Progenitor cell of endocrine pancreas (in vitro differentiated cells): Measurements from ENCODE around the gene CERS2. TPM values are rescaled to one million over a fixed set of nuclear protein-coding genes. Genes with fewer than 3 reads are reported as not detected.

Source experiments
- DNase-seq: peaks from one replicate; pipeline ENCODE4 v3.0.0; 2021; ENCODE audit warnings: low spot score; ENCODE audit not compliant: unreplicated experiment
- H3K27ac Mint-ChIP-seq: 2 replicates; pipeline ENCODE4 v1.8.0; 2021; ENCODE audit warnings: mild to moderate bottlenecking, moderate library complexity, mixed read lengths
- H3K27me3 Mint-ChIP-seq: 2 replicates; pipeline ENCODE4 v1.8.0; 2021; ENCODE audit warnings: mixed read lengths
- H3K36me3 Mint-ChIP-seq: 2 replicates; pipeline ENCODE4 v1.8.0; 2022; ENCODE audit warnings: mixed read lengths; ENCODE audit not compliant: insufficient read depth
- H3K4me1 Mint-ChIP-seq: 2 replicates; pipeline ENCODE4 v1.8.0; 2021; ENCODE audit warnings: low read depth, mixed read lengths
- H3K4me3 Mint-ChIP-seq: 2 replicates; pipeline ENCODE4 v1.8.0; 2021; ENCODE audit warnings: low read depth, mild to moderate bottlenecking, moderate library complexity, mixed read lengths
- H3K9me3 Mint-ChIP-seq: 2 replicates; pipeline ENCODE4 v1.8.0; 2021; ENCODE audit warnings: low read depth, mixed read lengths
- total RNA-seq: library from RNA; stranded (reverse); gene quantifications from 2 replicates; pipeline ENCODE4 v1.2.1, GENCODE V29; 2021
- TF ChIP-seq, protein P1 (sequence below): fragments of 200-600 bp; sonication (generic); IDR thresholded peaks from one replicate; pipeline ENCODE4 v1.5.0; 2021; ENCODE audit warnings: antibody characterized with exemption, mild to moderate bottlenecking; ENCODE audit not compliant: unreplicated experiment

CERS2 gene
- total RNA-seq, 1 donor from 2014 or later = 187 TPM

DNA sequence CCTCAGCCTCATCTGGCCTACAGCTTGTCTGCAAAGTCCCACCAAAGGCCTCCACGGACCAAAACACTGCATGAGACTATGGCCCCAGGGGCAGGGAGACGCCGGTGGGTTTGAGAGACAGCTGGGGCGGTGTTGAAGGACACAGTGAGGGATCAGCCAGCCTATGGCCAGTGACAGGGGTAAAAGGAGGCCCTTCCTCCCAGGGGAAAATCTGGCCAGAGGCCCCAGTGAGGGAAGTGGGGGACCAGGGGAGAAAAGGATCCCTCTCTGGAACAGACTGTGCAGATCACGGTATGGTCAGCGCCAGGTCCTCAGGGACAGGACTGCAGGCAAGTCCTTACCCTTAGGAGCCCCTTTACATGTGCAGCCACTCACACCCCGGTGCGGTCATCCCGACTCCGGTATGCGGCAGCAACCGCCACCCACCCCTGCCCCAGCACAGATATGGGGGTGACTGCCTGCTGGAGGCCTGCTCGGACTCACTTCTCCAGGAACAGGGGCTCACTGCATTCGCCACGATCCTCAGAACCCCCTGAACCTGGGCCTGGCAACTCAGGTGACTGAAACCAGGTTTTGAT lies 1.3 kb downstream of the CERS2 start:
- Mint-ChIP-seq H3K4me1 (peaks cover 49% of the 10 kb centered on the region), H3K27me3 (peaks cover 5% of the 10 kb centered on the region), H3K27ac (peak overlapping the region; percentile 95), H3K4me3 (peak overlapping the region; percentile 84), H3K9me3 (no peaks in the 10 kb centered on the region), H3K36me3 (peaks cover 4% of the 10 kb centered on the region)
- TF ChIP-seq, protein P1, sequence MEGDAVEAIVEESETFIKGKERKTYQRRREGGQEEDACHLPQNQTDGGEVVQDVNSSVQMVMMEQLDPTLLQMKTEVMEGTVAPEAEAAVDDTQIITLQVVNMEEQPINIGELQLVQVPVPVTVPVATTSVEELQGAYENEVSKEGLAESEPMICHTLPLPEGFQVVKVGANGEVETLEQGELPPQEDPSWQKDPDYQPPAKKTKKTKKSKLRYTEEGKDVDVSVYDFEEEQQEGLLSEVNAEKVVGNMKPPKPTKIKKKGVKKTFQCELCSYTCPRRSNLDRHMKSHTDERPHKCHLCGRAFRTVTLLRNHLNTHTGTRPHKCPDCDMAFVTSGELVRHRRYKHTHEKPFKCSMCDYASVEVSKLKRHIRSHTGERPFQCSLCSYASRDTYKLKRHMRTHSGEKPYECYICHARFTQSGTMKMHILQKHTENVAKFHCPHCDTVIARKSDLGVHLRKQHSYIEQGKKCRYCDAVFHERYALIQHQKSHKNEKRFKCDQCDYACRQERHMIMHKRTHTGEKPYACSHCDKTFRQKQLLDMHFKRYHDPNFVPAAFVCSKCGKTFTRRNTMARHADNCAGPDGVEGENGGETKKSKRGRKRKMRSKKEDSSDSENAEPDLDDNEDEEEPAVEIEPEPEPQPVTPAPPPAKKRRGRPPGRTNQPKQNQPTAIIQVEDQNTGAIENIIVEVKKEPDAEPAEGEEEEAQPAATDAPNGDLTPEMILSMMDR = no peak
- DNase-seq = no peak

DNA sequence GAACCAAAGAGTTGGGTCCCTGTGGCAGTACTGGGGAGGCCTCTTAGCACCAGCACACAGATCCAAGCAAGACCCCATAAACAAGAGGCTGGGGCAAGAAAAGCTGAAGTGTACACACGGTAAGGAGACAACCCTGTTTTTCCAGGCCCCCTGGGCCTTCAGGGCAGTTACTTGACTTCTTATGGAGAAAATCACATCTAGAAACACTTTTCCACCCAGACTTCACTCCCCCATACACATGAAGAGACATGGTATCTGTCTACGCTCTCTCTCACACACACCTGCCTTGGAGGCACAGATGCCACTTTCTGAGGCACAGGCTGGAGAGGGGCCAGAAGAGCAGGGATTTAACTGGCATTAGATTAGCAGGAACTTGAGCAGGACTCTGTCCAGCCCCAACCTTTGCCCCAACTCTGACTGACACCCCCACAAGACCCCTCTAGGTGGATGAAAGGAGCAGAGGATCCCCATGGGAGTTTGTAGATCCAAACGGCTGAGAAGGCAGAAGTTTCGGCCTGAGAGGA lies 2.2 kb downstream of the CERS2 start:
- TF ChIP-seq, protein P1 = no peak
- no peaks in the 10 kb centered on the region for H3K9me3 Mint-ChIP-seq
- peaks cover 5% of the 10 kb centered on the region for H3K27me3 Mint-ChIP-seq
- H3K4me3 Mint-ChIP-seq = peak overlapping the region; percentile 84
- no peak for DNase-seq
- H3K27ac Mint-ChIP-seq = peak overlapping the region; percentile 95
- H3K36me3 Mint-ChIP-seq = peaks cover 11% of the 10 kb centered on the region
- peaks cover 49% of the 10 kb centered on the region for H3K4me1 Mint-ChIP-seq

DNA sequence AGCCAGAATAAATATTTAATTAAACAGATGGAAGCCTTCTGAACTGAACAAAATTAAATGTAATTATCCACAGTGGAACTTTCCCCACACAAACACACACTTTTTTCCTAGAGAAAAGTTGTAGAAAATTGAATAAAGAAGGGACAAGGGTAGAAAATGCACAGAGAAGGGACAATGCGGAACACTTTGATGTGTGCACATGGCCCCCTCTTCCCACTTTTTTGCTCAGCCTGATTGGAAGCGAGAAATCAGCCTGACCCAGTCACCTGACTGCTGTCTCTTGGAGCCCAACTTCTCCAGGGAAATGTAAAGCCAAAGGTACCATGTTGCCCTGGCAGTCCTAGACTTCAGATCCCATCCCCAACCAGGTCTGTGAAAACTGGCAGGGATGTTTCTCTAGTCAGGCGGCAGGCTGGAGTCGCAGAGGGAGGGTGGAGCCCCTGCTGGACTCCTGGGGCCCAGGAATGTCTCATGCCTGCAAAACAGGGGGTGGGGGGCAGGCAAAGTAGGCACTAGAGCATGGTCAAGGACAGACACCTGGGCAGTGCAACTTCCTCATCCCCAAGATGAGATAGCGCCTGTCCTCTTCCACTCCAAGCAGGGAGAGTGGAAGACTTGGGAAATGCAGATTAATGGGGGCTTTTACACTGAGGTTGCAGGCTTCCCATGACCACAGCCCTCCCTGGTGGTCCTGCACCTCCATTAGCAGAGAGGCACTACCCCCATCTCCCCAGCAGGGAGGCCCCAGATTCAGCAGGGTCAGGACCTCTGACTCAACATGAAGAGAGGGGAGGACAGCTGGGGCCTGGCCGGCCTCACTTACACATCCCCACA lies 2.8 kb downstream of the CERS2 start:
- TF ChIP-seq, protein P1 = peak; percentile 26
- peak overlapping the region; percentile 95 for H3K27ac Mint-ChIP-seq
- DNase-seq = no peak
- H3K36me3 Mint-ChIP-seq = peaks cover 16% of the 10 kb centered on the region
- peaks cover 3% of the 10 kb centered on the region for H3K27me3 Mint-ChIP-seq
- peaks cover 44% of the 10 kb centered on the region for H3K4me1 Mint-ChIP-seq
- no peaks in the 10 kb centered on the region for H3K9me3 Mint-ChIP-seq
- peak overlapping the region; percentile 84 for H3K4me3 Mint-ChIP-seq

DNA sequence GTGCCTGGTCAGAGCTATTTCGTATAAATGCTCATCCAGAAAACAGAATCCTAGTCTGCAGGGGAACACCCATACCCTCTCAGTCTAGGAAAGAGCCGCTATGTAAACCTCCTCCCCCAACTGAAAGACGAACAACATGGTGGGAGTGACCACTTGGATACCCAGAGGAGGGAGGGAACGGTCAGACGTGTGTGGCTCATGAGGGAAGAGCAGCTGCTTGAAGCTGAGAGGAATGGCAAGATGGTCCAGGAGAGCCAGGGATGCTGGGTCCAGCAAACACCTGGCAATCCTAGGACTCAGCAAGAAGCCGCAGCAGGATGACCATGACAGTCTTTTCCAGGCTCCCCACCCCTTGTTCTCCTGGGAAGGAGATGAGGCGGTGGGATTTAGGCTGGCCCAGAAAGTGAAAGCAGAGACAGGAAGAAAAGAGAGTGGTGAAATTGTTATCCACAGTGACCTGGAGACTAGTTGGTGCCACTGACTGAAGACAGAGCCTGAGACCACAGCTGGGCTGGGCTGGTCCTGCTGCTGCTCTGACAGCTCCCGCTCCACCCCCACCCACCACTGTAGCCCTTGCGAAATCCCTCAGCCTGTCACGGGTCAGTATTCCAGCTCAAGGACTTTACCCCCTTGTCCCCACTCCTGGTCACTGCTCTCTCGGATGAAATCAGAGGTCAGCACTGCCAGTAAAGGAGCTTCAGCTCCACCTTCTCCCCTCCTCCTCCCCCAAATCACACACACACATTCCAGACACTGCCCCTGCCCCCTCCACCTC lies 3.6 kb downstream of the CERS2 start:
- H3K4me3 Mint-ChIP-seq = peak overlapping the region; percentile 84
- peaks cover 18% of the 10 kb centered on the region for H3K36me3 Mint-ChIP-seq
- H3K27me3 Mint-ChIP-seq = no peaks in the 10 kb centered on the region
- H3K27ac Mint-ChIP-seq = peak overlapping the region; percentile 95
- H3K9me3 Mint-ChIP-seq = no peaks in the 10 kb centered on the region
- H3K4me1 Mint-ChIP-seq = peaks cover 43% of the 10 kb centered on the region
- DNase-seq = no peak
- TF ChIP-seq, protein P1 = no peak

DNA sequence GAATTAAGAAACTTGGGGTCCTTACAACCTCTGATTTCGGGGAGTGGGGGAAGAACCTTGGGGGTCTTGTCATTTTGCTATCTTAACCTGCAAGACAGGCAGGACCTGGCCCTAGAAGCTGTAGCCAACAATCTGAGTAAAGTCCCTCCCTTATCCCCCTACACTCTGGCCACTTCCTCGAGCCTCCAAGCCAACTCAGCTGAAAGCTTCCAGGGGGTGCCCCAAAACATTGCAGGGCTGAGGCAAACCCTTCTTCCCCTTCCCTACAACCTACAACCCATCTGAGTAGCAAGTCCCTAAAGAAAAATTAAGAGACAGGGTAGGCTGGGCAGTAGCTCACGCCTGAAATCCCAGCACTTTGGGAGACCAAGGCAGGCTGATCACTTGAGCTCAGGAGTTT lies 5.0 kb downstream of the CERS2 start:
- Mint-ChIP-seq H3K9me3 (no peaks in the 10 kb centered on the region), H3K4me3 (no peak overlapping the region), H3K36me3 (peaks cover 22% of the 10 kb centered on the region)

More for the DNA sequence above, 5.0 kb downstream of the CERS2 start:
- no peak for DNase-seq
- peak overlapping the region; percentile 80 for H3K27ac Mint-ChIP-seq
- H3K27me3 Mint-ChIP-seq = no peaks in the 10 kb centered on the region
- TF ChIP-seq, protein P1 = no peak
- peaks cover 39% of the 10 kb centered on the region for H3K4me1 Mint-ChIP-seq
